ENCODE results near the gene NSFL1C.
"Not testable (repeated sequence)": the region's sequence is repeated elsewhere in the genome, so short reads cannot be mapped to it uniquely, and the experiment has no call there.

Gene NSFL1C

DNA sequence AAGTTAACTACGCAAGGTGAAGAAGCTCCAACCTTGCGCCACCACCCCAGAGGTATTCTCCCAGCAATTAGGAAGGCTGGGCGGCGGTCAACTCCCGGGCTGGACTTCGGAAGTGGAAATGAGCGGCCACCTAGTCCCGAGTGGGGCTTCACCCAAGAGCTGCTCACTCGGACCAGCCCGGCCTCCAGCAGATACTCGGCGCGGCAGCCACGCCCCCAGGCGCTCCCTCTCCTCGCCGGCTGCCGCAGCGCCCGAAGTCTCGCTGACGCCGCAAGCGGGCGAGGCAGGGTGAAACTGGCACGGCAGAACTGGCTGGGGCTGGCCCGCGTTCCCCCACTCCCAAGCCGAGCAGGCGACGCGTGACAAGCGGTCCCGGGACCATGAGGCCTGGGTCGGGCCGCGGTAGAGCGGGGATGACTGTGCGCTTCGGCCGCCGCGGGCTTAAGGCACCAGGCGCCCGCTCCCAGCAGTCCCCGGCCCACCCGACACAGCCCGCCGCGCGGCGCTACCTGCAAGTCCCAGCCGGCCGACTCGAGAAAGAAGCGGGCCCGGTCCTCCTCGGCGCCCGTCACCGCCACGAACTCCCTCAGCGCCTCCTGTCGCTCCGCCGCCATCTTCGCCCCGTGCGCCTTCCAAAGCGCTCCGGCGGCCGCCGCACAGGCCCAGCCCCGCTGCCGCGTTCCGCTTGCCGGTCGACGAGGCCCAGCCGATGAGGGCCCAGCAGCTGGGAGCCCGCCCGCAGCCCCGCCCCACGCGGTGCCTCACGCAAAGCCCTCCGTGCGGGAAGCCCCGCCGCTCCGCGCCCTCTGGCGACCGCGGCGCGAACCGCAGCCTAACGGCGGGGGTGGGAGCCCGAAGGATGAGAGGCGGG lies at the start of gene NSFL1C:
Gene NSFL1C, minus strand, starts transcription at position 639 of the 871 bp plus-strand sequence. Its CDS starts 25 bp downstream, at position 614.
- peak; percentile 63 for DNase-seq

GRCh38 chr20:1513801-1514200 lies 47.2 kb upstream of the NSFL1C start:
- no peak for DNase-seq

DNA sequence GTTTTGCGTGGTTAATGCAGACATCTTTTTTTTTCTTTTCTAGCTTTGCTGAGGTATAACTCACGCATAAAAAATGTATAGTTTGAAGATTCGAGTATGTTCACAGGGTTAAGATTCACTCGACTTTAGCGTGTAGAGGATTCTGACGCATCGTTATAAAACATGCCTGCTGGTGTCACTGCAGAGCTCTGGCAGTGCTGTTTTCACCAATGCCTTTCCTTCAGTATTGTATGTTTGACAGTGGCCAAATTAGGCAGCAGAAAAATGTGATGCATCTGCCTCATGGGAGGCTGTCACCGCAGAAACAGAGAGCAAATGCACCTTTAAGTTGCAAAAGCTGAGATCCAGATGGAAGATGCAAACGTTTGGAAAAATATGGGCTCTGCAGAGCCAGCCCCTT lies 42.6 kb upstream of the NSFL1C start:
- DNase-seq = no peak

GRCh38 chr20:1508574-1508973 lies 41.9 kb upstream of the NSFL1C start:
- DNase-seq = no peak

DNA sequence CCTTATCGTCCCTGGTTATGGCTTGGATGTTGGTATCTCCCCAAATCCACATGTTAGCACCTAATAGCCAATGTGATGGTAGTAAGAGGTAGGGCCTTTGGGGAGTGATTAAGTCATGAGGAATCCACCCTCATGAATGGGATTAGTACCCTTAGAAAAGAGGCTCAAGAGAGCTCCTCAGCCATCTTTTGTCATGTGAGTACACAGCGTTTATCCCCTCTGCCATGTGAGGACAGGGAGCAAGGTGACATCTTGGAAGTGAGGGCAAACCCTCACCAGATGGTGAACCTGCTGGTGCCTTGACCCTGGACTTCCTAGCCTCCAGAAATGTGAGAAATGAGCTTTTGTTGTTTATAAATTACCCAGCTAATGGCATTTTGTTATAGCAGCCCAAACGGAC lies 40.6 kb upstream of the NSFL1C start:
- DNase-seq = no peak

- DNase-seq = no peak
These were observed 39.2 kb upstream of the NSFL1C start for GRCh38 chr20:1505871-1506270.

DNA sequence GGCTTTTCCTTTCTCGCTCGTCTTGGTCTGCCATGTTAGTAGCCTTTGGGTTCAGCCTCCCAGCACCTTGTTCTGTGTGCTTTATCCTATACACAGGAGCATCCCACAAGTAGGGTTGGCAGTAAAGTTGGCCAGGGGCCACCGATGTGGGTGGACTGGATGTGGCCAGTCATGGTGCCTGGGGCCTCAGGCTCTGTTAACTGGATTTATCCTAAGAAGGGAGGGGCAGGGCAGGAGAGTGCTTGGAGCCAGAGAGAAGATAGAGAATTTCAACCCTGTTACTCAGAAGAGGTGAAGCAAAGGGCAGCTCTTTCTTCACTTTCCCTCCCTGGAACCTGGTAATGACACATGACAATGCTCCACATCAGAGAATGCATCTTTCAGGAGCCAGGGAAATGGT lies 38.7 kb upstream of the NSFL1C start:
- DNase-seq = no peak

DNA sequence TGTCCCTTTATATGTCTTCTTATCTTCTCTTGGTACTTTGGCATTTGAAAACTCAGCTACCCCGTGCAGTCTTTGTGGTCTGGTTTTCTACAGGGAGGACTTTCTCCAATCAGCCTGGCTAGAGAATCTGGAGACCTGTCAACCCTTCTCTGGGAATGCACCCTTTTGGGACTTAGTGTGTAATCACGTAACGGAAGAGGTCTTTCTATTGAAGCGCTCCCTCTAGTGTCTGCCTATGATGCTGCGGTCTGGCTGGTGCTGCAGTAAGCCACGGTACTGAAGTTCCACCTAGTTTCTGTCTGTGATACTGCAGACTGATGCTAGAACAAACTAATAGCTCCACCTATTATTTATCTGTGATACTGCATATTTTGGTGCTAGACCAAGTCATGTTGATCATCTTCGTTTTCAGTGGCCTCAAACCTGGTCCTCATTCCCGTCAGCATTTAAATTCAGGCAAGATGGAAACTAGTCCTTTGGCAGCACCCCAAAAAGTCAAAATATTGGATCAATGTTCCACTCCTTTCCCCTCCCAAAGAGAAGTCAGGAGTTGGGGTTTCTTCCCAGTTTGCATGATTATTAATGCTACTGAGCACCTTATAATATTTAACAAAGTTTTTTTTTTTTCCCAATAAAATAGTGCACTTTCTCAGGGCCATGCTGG lies 37.0 kb upstream of the NSFL1C start:
- DNase-seq = peak; percentile 22

DNA sequence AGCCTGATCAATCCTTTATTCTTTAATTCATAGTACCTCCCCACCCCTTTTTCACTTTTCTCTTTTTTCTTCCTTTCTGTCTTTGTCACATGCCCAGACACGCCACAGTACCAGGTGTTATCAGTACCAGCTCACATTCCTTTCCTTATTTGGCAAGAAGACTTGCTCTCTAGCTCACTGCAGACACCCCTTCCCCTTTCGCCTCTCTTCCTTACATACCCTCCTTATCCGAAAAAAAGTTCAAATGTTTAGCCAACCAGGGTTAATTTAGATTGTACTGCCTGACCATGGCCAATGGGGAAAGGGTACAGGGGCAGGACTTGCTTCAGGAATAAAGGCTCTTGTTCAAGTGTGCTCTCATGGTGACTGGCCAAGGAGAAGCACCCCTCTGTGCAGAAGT lies 33.8 kb upstream of the NSFL1C start:
- no peak for DNase-seq

GRCh38 chr20:1499528-1500420 lies 33.1 kb upstream of the NSFL1C start:
- DNase-seq = no peak

- not testable (repeated sequence) for DNase-seq
These were observed 30.7 kb upstream of the NSFL1C start for GRCh38 chr20:1497371-1497770.

DNA sequence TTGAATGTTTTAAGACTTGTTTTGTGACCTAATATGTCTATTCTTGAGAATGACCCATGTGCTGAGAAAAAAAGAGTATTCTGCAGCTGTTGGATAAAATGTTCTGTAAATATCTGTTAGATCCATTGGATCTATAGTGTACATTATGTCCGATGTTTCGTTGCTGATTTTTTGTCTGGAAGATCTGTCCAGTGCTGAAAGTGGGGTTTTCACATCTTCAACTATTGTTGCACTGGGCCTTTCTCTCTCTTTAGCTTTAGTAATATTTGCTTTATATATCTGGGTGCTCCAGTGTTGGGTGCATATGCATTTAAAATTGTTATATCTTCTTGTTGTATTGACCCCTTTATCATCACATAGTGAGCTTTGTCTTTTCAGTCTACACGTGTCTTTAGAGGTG lies 30.3 kb upstream of the NSFL1C start:
- DNase-seq = no peak

- DNase-seq = no peak
These were observed 27.8 kb upstream of the NSFL1C start for GRCh38 chr20:1494436-1494835.

GRCh38 chr20:1493536-1493935 lies 26.9 kb upstream of the NSFL1C start:
- DNase-seq = no peak

- no peak for DNase-seq
These were observed 25.4 kb upstream of the NSFL1C start for GRCh38 chr20:1491860-1492642.

GRCh38 chr20:1491281-1491840 lies 24.7 kb upstream of the NSFL1C start, which contains the start of gene SIRPB2:
Gene SIRPB2 (minus strand): TSS chr20:1491420. CDS start chr20:1491359, 61 bp downstream.
- DNase-seq = no peak

- no peak for DNase-seq
These were observed 24.1 kb upstream of the NSFL1C start for GRCh38 chr20:1490643-1491195.

DNA sequence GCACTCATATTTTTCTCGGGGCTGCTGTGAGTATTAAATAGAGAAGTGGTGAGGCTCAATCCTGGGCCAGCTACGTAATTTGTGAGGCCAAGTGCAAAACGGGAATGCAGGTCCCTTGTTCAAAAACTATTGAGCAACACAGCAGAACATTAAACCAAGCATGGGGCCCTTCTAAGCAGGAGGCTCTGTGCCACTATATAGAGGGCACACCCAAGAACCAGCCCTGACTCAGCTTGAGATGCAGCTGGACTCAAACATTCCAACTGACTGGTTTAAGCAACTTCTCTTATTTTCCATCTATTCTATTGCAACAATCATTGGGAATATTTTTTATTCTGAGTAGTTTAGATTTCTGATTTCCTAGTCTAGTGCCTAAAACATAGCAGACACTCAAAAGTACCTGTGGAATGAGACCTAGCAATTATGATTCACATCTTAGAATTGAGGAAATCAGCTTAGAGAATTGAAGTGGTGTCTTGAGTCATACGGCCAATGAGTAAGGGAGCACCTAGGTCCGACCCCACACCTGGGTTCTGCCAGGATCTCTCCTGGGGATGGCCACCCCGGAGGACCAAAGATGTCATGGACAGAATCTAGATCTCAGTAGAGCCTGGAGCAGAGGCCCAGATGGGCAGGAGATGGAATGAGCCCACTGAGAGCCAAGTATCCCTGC lies 23.3 kb upstream of the NSFL1C start:
- no peak for DNase-seq

GRCh38 chr20:1489325-1489724 lies 22.7 kb upstream of the NSFL1C start:
- DNase-seq = no peak

GRCh38 chr20:1486566-1486965 lies 19.9 kb upstream of the NSFL1C start:
- no peak for DNase-seq
